NOMO-1 treated with dmso at 0.1 percent for 144 hours (cell line): ENCODE results near the gene WDR1.
A peak's percentile ranks its signal among the peaks of the same experiment; 100 is the strongest.

Experiments used
- DNase-seq: peaks from one replicate; lab custom pipeline; 2025; ENCODE audit not compliant: unreplicated experiment; lab: John Stamatoyannopoulos, UW

The WDR1 gene

GRCh38 chr4:10048941-10049697 lies 67.5 kb downstream of the WDR1 start:
- no peak for DNase-seq

GRCh38 chr4:10047967-10048366 lies 68.6 kb downstream of the WDR1 start:
- no peak for DNase-seq

GRCh38 chr4:10046471-10046870 lies 70.1 kb downstream of the WDR1 start:
- no peak for DNase-seq

GRCh38 chr4:10045481-10045880 lies 71.1 kb downstream of the WDR1 start:
- no peak for DNase-seq

GRCh38 chr4:10041036-10041435 lies 75.6 kb downstream of the WDR1 start:
- DNase-seq = no peak

GRCh38 chr4:10040049-10040892 lies 76.3 kb downstream of the WDR1 start:
- no peak for DNase-seq

GRCh38 chr4:10036807-10037342 lies 79.7 kb downstream of the WDR1 start:
- DNase-seq = no peak

- no peak for DNase-seq
These were observed 81.5 kb downstream of the WDR1 start for GRCh38 chr4:10035130-10035529.

GRCh38 chr4:10034612-10035104 lies 81.9 kb downstream of the WDR1 start:
- DNase-seq = no peak

- no peak for DNase-seq
These were observed 82.5 kb downstream of the WDR1 start for GRCh38 chr4:10034136-10034535.

- DNase-seq = no peak
These were observed 83.3 kb downstream of the WDR1 start for GRCh38 chr4:10033191-10033881.

GRCh38 chr4:10032625-10033024 lies 84.0 kb downstream of the WDR1 start:
- peak; percentile 75 for DNase-seq

- DNase-seq = no peak
These were observed 84.7 kb downstream of the WDR1 start for GRCh38 chr4:10031668-10032590.

GRCh38 chr4:10030972-10031667 lies 85.5 kb downstream of the WDR1 start:
- no peak for DNase-seq

GRCh38 chr4:10029403-10029802 lies 87.2 kb downstream of the WDR1 start:
- DNase-seq = no peak

GRCh38 chr4:10028910-10029309 lies 87.7 kb downstream of the WDR1 start:
- no peak for DNase-seq

- no peak for DNase-seq
These were observed 90.1 kb downstream of the WDR1 start for GRCh38 chr4:10026485-10026884.

- no peak for DNase-seq
These were observed 91.3 kb downstream of the WDR1 start for GRCh38 chr4:10025230-10025806.
